Measurements from ENCODE around the gene TKTL1. TPM values are rescaled to one million over a fixed set of nuclear protein-coding genes. Genes with fewer than 3 reads are reported as not detected.

Gene TKTL1
- total RNA-seq, 1 experiment from 2014 or later = not detected

GRCh38 chrX:154363706-154364439 is 68.3 kb downstream of the TKTL1 start:
- in situ Hi-C loops (cut with HindIII; ENCODE audit: low pct_unique_long_range_greater_than_20kb, low sequenced_read_pairs) = no loop called here
- no peak for TF ChIP-seq CTCF (IDR thresholded peaks at IDR 0.05)
- TF ChIP-seq POLR2AphosphoS5 (IDR thresholded peaks at IDR 0.05; ENCODE audit: low read depth, low read length) = no peak; the same call in 1 of the 2 replicates
- TF ChIP-seq SIN3A (IDR thresholded peaks at IDR 0.05; ENCODE audit: borderline replicate concordance, insufficient read depth, low read depth, low read length) = no peak
- TF ChIP-seq REST (IDR thresholded peaks at IDR 0.05; ENCODE audit: insufficient read depth in 1 of 2, low read depth in 2 of 2, low read length in 1 of 2) = no peak
- TF ChIP-seq TCF7L2 (IDR thresholded peaks at IDR 0.05; ENCODE audit: low read depth, low read length) = no peak
- intact Hi-C loops (cut with micrococcal nuclease; ENCODE audit: unreplicated experiment) = no loop called here
- Histone ChIP-seq H3K4me1 (ENCODE audit: control insufficient read depth, insufficient read depth, low read length) (peaks cover 4% of the 10 kb centered on the region), H3K9me3 (ENCODE audit: control insufficient read depth, insufficient read depth, low read depth, low read length) (no peaks in the 10 kb centered on the region), H3K27me3 (ENCODE audit: control insufficient read depth, insufficient read depth, low read length) (no peaks in the 10 kb centered on the region), H3K4me3 (ENCODE audit: low read depth in 2 of 2, low read length in 2 of 2) (no peak overlapping the region), H3K27ac (ENCODE audit: low read length) (no peak overlapping the region), H3K36me3 (ENCODE audit: control insufficient read depth, insufficient read depth, low read length) (peaks cover 10% of the 10 kb centered on the region)
- BruUV-seq (replicated peaks) = no TSS peak
- ChIA-PET POLR2A (no interaction called here), CTCF (no interaction called here)
- no peak for ATAC-seq
- DNase-seq (ENCODE audit: low read depth, low spot score) = no peak

- Histone ChIP-seq H3K27me3 (ENCODE audit: control insufficient read depth, insufficient read depth, low read length) (no peaks in the 10 kb centered on the region), H3K27ac (ENCODE audit: low read length) (no peak overlapping the region), H3K4me1 (ENCODE audit: control insufficient read depth, insufficient read depth, low read length) (peaks cover 7% of the 10 kb centered on the region), H3K4me3 (ENCODE audit: low read depth in 2 of 2, low read length in 2 of 2) (no peak overlapping the region), H3K9me3 (ENCODE audit: control insufficient read depth, insufficient read depth, low read depth, low read length) (no peaks in the 10 kb centered on the region), H3K36me3 (ENCODE audit: control insufficient read depth, insufficient read depth, low read length) (peaks cover 7% of the 10 kb centered on the region)
- in situ Hi-C loops (cut with HindIII; ENCODE audit: low pct_unique_long_range_greater_than_20kb, low sequenced_read_pairs) = no loop called here
- no peak for TF ChIP-seq CTCF (IDR thresholded peaks at IDR 0.05)
- no peak for TF ChIP-seq TCF7L2 (IDR thresholded peaks at IDR 0.05; ENCODE audit: low read depth, low read length)
- TF ChIP-seq SIN3A (IDR thresholded peaks at IDR 0.05; ENCODE audit: borderline replicate concordance, insufficient read depth, low read depth, low read length) = no peak
- TF ChIP-seq POLR2AphosphoS5 (IDR thresholded peaks at IDR 0.05; ENCODE audit: low read depth, low read length) = no peak; the same call in 1 of the 2 replicates
- TF ChIP-seq REST (IDR thresholded peaks at IDR 0.05; ENCODE audit: insufficient read depth in 1 of 2, low read depth in 2 of 2, low read length in 1 of 2) = no peak
- no peak for DNase-seq (ENCODE audit: low read depth, low spot score)
- intact Hi-C loops (cut with micrococcal nuclease; ENCODE audit: unreplicated experiment) = no loop called here
- ChIA-PET CTCF (interaction anchor here (0.5 kb wide), 1 partner anchor 441 kb away, joined by 6 read pairs; no protein-coding TSS in a partner anchor), POLR2A (interaction anchor here (0.6 kb wide), 1 partner anchor 134 kb away, joined by 3 read pairs; no protein-coding TSS in a partner anchor)
- no peak for ATAC-seq
- BruUV-seq (replicated peaks) = no TSS peak
Observed at GRCh38 chrX:154365052-154365600, 69.5 kb downstream of the TKTL1 start.

Data from Panc1 (cell line).